GM12872 (cell line): ENCODE results near the gene TMEM131L.
A peak's percentile ranks its signal among the peaks of the same experiment; 100 is the strongest.

ENCODE experiments used
- CTCF ChIP-seq: IDR thresholded peaks from 3 replicates; pipeline ENCODE4 v1.5.1; 2011; ENCODE audit warnings: low read depth, mild to moderate bottlenecking, low read length, moderate library complexity; ENCODE audit not compliant: insufficient read depth

TMEM131L gene

GRCh38 chr4:153638011-153638410, 171.9 kb downstream of the TMEM131L start:
- TF ChIP-seq CTCF = no peak

- TF ChIP-seq CTCF = no peak
These were observed 172.8 kb downstream of the TMEM131L start for GRCh38 chr4:153638999-153639398.

GRCh38 chr4:153639833-153640802, 174.0 kb downstream of the TMEM131L start:
- TF ChIP-seq CTCF = no peak

GRCh38 chr4:153641532-153641931, 175.4 kb downstream of the TMEM131L start:
- TF ChIP-seq CTCF = no peak

GRCh38 chr4:153643406-153644383, 177.5 kb downstream of the TMEM131L start:
- peak; percentile 49 for TF ChIP-seq CTCF

GRCh38 chr4:153645183-153645582, 179.0 kb downstream of the TMEM131L start:
- peak; percentile 58 for TF ChIP-seq CTCF

- no peak for TF ChIP-seq CTCF
These were observed 180.1 kb downstream of the TMEM131L start for GRCh38 chr4:153646261-153646660.
